Ishikawa (cell line): ENCODE data around the gene MINPP1.
A peak's percentile ranks its signal among the peaks of the same experiment; 100 is the strongest.

ENCODE experiments used
- CEBPB ChIP-seq: IDR thresholded peaks from 2 replicates; pipeline ENCODE4 v1.6.1; 2012
- CREB1 ChIP-seq: IDR thresholded peaks from 2 replicates; pipeline ENCODE4 v1.6.1; 2012; ENCODE audit warnings: low read depth
- EGR1 ChIP-seq: IDR thresholded peaks from 2 replicates; pipeline ENCODE4 v1.6.1; 2012
- EP300 ChIP-seq: IDR thresholded peaks from 2 replicates; pipeline ENCODE4 v1.6.1; 2012; ENCODE audit warnings: borderline replicate concordance
- FOXM1 ChIP-seq: IDR thresholded peaks from 2 replicates; pipeline ENCODE4 v1.6.1; 2012; ENCODE audit warnings: low read depth, borderline replicate concordance
- MAX ChIP-seq: IDR thresholded peaks from 2 replicates; pipeline ENCODE4 v1.6.1; 2012
- NFIC ChIP-seq: IDR thresholded peaks from 2 replicates; pipeline ENCODE4 v1.6.1; 2012
- RAD21 ChIP-seq: IDR thresholded peaks from 2 replicates; pipeline ENCODE4 v1.6.1; 2012; ENCODE audit warnings: low read depth
- REST ChIP-seq: IDR thresholded peaks from 2 replicates; pipeline ENCODE4 v1.6.1; 2012; ENCODE audit warnings: low read depth, mild to moderate bottlenecking
- TAF1 ChIP-seq: IDR thresholded peaks from 2 replicates; pipeline ENCODE4 v1.6.1; 2012; ENCODE audit warnings: low read depth, mild to moderate bottlenecking
- TCF12 ChIP-seq: IDR thresholded peaks from 2 replicates; pipeline ENCODE4 v1.6.1; 2012; ENCODE audit warnings: low read depth
- TEAD4 ChIP-seq: IDR thresholded peaks from 2 replicates; pipeline ENCODE4 v1.6.1; 2012
- USF1 ChIP-seq: IDR thresholded peaks from 2 replicates; pipeline ENCODE4 v1.6.1; 2012
- YY1 ChIP-seq: IDR thresholded peaks from 2 replicates; pipeline ENCODE4 v1.6.1; 2012; ENCODE audit warnings: low read depth
- ZBTB7A ChIP-seq: IDR thresholded peaks from 2 replicates; pipeline ENCODE4 v1.6.1; 2012; ENCODE audit warnings: low read depth

Gene MINPP1

GRCh38 chr10:87505366-87506111 is 846 bp downstream of the MINPP1 start:
- TF ChIP-seq CREB1 (no peak), TCF12 (no peak), NFIC (no peak), TEAD4 (no peak), CEBPB (no peak), RAD21 (peak; percentile 63)

- TF ChIP-seq MAX (no peak), TAF1 (no peak), YY1 (no peak), TEAD4 (no peak), REST (no peak), TCF12 (no peak), EGR1 (no peak), CEBPB (no peak), CREB1 (no peak), FOXM1 (no peak), EP300 (no peak), RAD21 (no peak), USF1 (no peak), ZBTB7A (no peak), NFIC (no peak)
Observed at GRCh38 chr10:87506956-87507355, 2.3 kb downstream of the MINPP1 start.

GRCh38 chr10:87507879-87508483 is 3.3 kb downstream of the MINPP1 start:
- TF ChIP-seq TEAD4 (no peak), REST (no peak), TCF12 (no peak), MAX (no peak), EP300 (no peak), ZBTB7A (no peak), CREB1 (no peak), RAD21 (no peak), CEBPB (no peak), FOXM1 (no peak), USF1 (no peak)

GRCh38 chr10:87508837-87509236 is 4.1 kb downstream of the MINPP1 start:
- TF ChIP-seq NFIC (no peak), RAD21 (no peak), EP300 (no peak), EGR1 (no peak), REST (no peak), FOXM1 (no peak), USF1 (no peak), ZBTB7A (no peak), CREB1 (no peak), TCF12 (no peak), CEBPB (no peak), MAX (no peak), TAF1 (no peak)
